ENCODE results near the gene CPT1C. TPM values are rescaled to one million over a fixed set of nuclear protein-coding genes. Genes with fewer than 3 reads are reported as not detected.

The CPT1C gene
- total and polyA plus RNA-seq, 10 donors = 5.2 to 17.0 (median 15.5) TPM

- H3K27ac ChIP-seq = peak within 1 kb of the TSS; percentile 35 to 83 (median 76)
- H3K36me3 ChIP-seq = peaks cover 4 to 47% (median 32%) of the 10 kb centered on the region in 6 donors
- TF ChIP-seq POLR2AphosphoS5 (IDR thresholded peaks at IDR 0.05) = peak; percentile 61 to 77 (median 64)
- TF ChIP-seq CTCF (IDR thresholded peaks at IDR 0.05 in 8 of 11, conservative IDR thresholded peaks at IDR 0.05 in 3 of 11) = peak in 8 of 11 experiments; percentile 33 to 62 (median 54)
- TF ChIP-seq POLR2A (IDR thresholded peaks at IDR 0.05) = no peak
- WGBS, 5 donors = 40 to 48% (median 46%) methylated on average over 44 to 54 of the region's 54 CpGs
- peaks cover 22 to 80% (median 49%) of the 10 kb centered on the region in 6 donors for H3K4me1 ChIP-seq
- peak; percentile 84 for DNase-seq
- peaks cover 0 to 41% (median 16%) of the 10 kb centered on the region in 7 donors for H3K27me3 ChIP-seq (replicated peaks in 1 of 7)
- intact Hi-C loops (cut with DNase I; ENCODE audit: low total_unique reads) = no loop called here
- H3K9me3 ChIP-seq = no peaks in the 10 kb centered on the region
- peak within 1 kb of the TSS; percentile 29 to 72 (median 46) for H3K4me3 ChIP-seq
Measured at GRCh38 chr19:49689133-49690078, 1.5 kb upstream of the CPT1C start, which contains the start of gene ADM5. TSS of gene ADM5 (plus strand) at chr19:49689594. CDS start at chr19:49689838, 244 bp downstream.

GRCh38 chr19:49690079-49690655 is 749 bp upstream of the CPT1C start:
- TF ChIP-seq POLR2AphosphoS5 (IDR thresholded peaks at IDR 0.05) (peak in 2 of 3 donors; percentile 8 to 49), POLR2A (IDR thresholded peaks at IDR 0.05) (no peak), CTCF (IDR thresholded peaks at IDR 0.05 in 8 of 11, conservative IDR thresholded peaks at IDR 0.05 in 3 of 11) (peak in 2 of 11 experiments; percentile 3 to 8)
- H3K36me3 ChIP-seq = peaks cover 1 to 39% (median 25%) of the 10 kb centered on the region in 6 donors
- WGBS, 5 donors = 17 to 36% (median 24%) methylated on average over 22 to 39 of the region's 39 CpGs

GRCh38 chr19:49691243-49692146 is 579 bp downstream of the CPT1C start:
- no peaks in the 10 kb centered on the region for H3K9me3 ChIP-seq
- 13 to 21% (median 17%) methylated on average over 33 to 39 of the region's 39 CpGs for WGBS, 5 donors
- peak overlapping the region; percentile 29 to 72 (median 46) for H3K4me3 ChIP-seq
- peaks cover 22 to 59% (median 42%) of the 10 kb centered on the region in 6 donors for H3K4me1 ChIP-seq
- H3K27me3 ChIP-seq (replicated peaks in 1 of 7) = peaks cover 0 to 41% (median 16%) of the 10 kb centered on the region in 7 donors
- intact Hi-C loops (cut with DNase I; ENCODE audit: low total_unique reads) = no loop called here
- TF ChIP-seq POLR2AphosphoS5 (IDR thresholded peaks at IDR 0.05) = no peak
- no peak for TF ChIP-seq CTCF (IDR thresholded peaks at IDR 0.05 in 8 of 11, conservative IDR thresholded peaks at IDR 0.05 in 3 of 11)
- TF ChIP-seq POLR2A (IDR thresholded peaks at IDR 0.05) = no peak
- H3K27ac ChIP-seq = peak overlapping the region in 4 of 8 donors; percentile 73 to 83 (median 80)
- peaks cover 0 to 26% (median 12%) of the 10 kb centered on the region in 6 donors for H3K36me3 ChIP-seq
- DNase-seq = no peak

More at GRCh38 chr19:49690079-49690655, 749 bp upstream of the CPT1C start:
- DNase-seq = no peak
- Histone ChIP-seq H3K4me3 (peak overlapping the region; percentile 29 to 72 (median 46)), H3K27me3 (replicated peaks in 1 of 7) (peaks cover 0 to 41% (median 16%) of the 10 kb centered on the region in 7 donors), H3K4me1 (peaks cover 22 to 73% (median 46%) of the 10 kb centered on the region in 6 donors), H3K9me3 (no peaks in the 10 kb centered on the region), H3K27ac (peak overlapping the region; percentile 15 to 83 (median 76))
- intact Hi-C loops (cut with DNase I; ENCODE audit: low total_unique reads) = no loop called here

Measured in spleen (tissue), 11 donors.